K562 (cell line): ENCODE results near the gene E2F3. TPM values are rescaled to one million over a fixed set of nuclear protein-coding genes. Genes with fewer than 3 reads are reported as not detected.

ENCODE experiments used
- ARHGAP35 ChIP-seq: fragments of 450-650 bp; IDR thresholded peaks from 2 replicates; pipeline ENCODE4 v1.6.1; 2018; ENCODE audit not compliant: partially characterized antibody
- BACH1 ChIP-seq: fragments of 200-800 bp; sonication (Bioruptor generic); IDR thresholded peaks from 2 replicates; pipeline ENCODE4 v1.6.1; 2016; ENCODE audit warnings: missing genetic modification characterization, missing compliant biosample characterization
- CBX3 ChIP-seq, 2 experiments: IDR thresholded peaks; 1 replicate in 1 of 2; 2 replicates in 1 of 2; pipeline ENCODE4 v1.6.1; 2012; ENCODE audit warnings: inconsistent platforms in 2 of 2, low read length in 2 of 2, borderline replicate concordance in 1 of 2, control low read depth in 1 of 2
- ESRRB ChIP-seq: fragments of 250-450 bp; sonication (Bioruptor Pico); IDR thresholded peaks from 2 replicates; pipeline ENCODE4 v1.5.0; 2020; ENCODE audit warnings: mild to moderate bottlenecking, moderate library complexity, borderline replicate concordance
- ETV5 ChIP-seq: sonication (generic); formaldehyde crosslinking; IDR thresholded peaks from 2 replicates; pipeline ENCODE4 v1.4.0; 2020; ENCODE audit warnings: low read depth, mild to moderate bottlenecking, missing genetic modification reagents
- MCM7 ChIP-seq, 2 experiments: fragments of 450-650 bp; IDR thresholded peaks; 2 replicates each; pipeline ENCODE4 v1.6.1; 2016 to 2018
- RBM39 ChIP-seq: fragments of 200-400 bp; formaldehyde crosslinking; optimal IDR thresholded peaks from 2 replicates; pipeline ENCODE3; 2018; ENCODE audit warnings: low read depth, low read length
- SPI1 ChIP-seq: IDR thresholded peaks from 2 replicates; pipeline ENCODE4 v1.6.1; 2011; ENCODE audit warnings: low read depth, low read length, control low read depth, borderline replicate concordance
- TAL1 ChIP-seq: fragments of 450-650 bp; IDR thresholded peaks from 2 replicates; pipeline ENCODE4 v1.6.1; 2016; ENCODE audit warnings: mild to moderate bottlenecking
- polyA plus RNA-seq, 8 experiments: library from polyadenylated mRNA; depleted of rRNA in 4 of 8; stranded (reverse) in 5 of 8; unstranded in 3 of 8; fragments of >200 nt; fragmentation: Nextera tagmentation in 2 of 8; fragmentation: Illumina TruSeq in 1 of 8; extraction: Ambion mirVana in 2 of 8; extraction: Trizol in 1 of 8; gene quantifications; 2 replicates each; pipeline versions ENCODE4 v1.2.1 to v1.2.3, GENCODE V29; 2011 to 2014; ENCODE audit warnings: inconsistent platforms in 1 of 8, missing spikeins in 1 of 8
- total RNA-seq, 7 experiments: library from RNA; depleted of rRNA in 6 of 7; stranded (reverse); fragments of >200 nt in 6 of 7; fragmentation: Illumina TruSeq in 2 of 7; extraction: Trizol in 2 of 7; gene quantifications; 2 replicates each; pipeline versions ENCODE4 v1.2.1 to v1.2.3, GENCODE V29; 2011 to 2021; ENCODE audit warnings: low replicate concordance in 1 of 7
- TF ChIP-seq, protein P1 (sequence below): IDR thresholded peaks from 2 replicates; pipeline ENCODE4 v1.6.1; 2011; ENCODE audit not compliant: insufficient read length; ENCODE audit errors: extremely low read depth
- TF ChIP-seq, protein P2 (sequence below), 2 experiments: fragments of 450-650 bp; formaldehyde crosslinking in 1 of 2; IDR thresholded peaks; 2 replicates each; pipeline versions ENCODE4 v1.4.0 to v1.6.1; 2014 to 2020; ENCODE audit warnings: mild to moderate bottlenecking in 2 of 2, borderline replicate concordance in 1 of 2, low read depth in 1 of 2
- TF ChIP-seq, protein P3 (sequence below), 2 experiments: fragments of 450-650 bp in 1 of 2; sonication (generic) in 1 of 2; formaldehyde crosslinking in 1 of 2; IDR thresholded peaks in 1 of 2; conservative IDR thresholded peaks in 1 of 2; 2 replicates each; pipeline versions ENCODE4 v1.6.1 to v1.8.1; 2016 to 2023; ENCODE audit warnings: mild to moderate bottlenecking in 2 of 2, moderate library complexity in 2 of 2, inconsistent platforms in 1 of 2, missing genetic modification reagents in 1 of 2
- TF ChIP-seq, protein P4 (sequence below): fragments of 450-650 bp; IDR thresholded peaks from 2 replicates; pipeline ENCODE4 v1.7.0; 2016; ENCODE audit warnings: borderline replicate concordance

E2F3 gene
- total and polyA plus RNA-seq, 9 of the 15 experiments (the other 6 are each of a cell fraction or from before 2014, with no cell fraction given), result 11.1 to 44.7 (median 27.2) TPM

DNA sequence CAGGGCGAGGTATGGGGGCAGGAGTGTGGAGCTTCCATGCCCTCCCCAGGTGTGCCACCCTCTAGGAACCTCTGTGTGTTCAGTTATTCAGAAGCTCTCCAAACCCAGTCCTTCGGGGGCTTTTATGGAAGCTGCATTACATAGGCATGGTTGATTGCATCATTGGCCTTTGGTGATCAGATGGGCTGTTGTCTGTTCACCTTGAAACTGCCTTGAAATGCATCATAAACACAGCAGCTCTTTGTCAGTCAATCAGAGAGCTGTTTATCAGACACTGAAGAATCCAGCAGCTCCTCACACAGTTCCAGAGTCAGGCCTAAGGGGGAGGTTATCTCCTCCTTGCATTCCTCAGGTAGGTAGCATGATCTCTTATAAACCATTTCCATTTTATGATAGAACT lies 62.4 kb downstream of the E2F3 start (continued):
- no peak for TF ChIP-seq RBM39
- TF ChIP-seq, protein P1, sequence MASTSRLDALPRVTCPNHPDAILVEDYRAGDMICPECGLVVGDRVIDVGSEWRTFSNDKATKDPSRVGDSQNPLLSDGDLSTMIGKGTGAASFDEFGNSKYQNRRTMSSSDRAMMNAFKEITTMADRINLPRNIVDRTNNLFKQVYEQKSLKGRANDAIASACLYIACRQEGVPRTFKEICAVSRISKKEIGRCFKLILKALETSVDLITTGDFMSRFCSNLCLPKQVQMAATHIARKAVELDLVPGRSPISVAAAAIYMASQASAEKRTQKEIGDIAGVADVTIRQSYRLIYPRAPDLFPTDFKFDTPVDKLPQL, result no peak
- no peak for TF ChIP-seq MCM7 (IDR thresholded peaks at IDR 0.05)
- TF ChIP-seq, protein P2, sequence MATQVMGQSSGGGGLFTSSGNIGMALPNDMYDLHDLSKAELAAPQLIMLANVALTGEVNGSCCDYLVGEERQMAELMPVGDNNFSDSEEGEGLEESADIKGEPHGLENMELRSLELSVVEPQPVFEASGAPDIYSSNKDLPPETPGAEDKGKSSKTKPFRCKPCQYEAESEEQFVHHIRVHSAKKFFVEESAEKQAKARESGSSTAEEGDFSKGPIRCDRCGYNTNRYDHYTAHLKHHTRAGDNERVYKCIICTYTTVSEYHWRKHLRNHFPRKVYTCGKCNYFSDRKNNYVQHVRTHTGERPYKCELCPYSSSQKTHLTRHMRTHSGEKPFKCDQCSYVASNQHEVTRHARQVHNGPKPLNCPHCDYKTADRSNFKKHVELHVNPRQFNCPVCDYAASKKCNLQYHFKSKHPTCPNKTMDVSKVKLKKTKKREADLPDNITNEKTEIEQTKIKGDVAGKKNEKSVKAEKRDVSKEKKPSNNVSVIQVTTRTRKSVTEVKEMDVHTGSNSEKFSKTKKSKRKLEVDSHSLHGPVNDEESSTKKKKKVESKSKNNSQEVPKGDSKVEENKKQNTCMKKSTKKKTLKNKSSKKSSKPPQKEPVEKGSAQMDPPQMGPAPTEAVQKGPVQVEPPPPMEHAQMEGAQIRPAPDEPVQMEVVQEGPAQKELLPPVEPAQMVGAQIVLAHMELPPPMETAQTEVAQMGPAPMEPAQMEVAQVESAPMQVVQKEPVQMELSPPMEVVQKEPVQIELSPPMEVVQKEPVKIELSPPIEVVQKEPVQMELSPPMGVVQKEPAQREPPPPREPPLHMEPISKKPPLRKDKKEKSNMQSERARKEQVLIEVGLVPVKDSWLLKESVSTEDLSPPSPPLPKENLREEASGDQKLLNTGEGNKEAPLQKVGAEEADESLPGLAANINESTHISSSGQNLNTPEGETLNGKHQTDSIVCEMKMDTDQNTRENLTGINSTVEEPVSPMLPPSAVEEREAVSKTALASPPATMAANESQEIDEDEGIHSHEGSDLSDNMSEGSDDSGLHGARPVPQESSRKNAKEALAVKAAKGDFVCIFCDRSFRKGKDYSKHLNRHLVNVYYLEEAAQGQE (IDR thresholded peaks at IDR 0.05; ENCODE audit: borderline replicate concordance), result no peak
- TF ChIP-seq, protein P2 (CRISPR knock-in tag; IDR thresholded peaks at IDR 0.05; ENCODE audit: low read depth), result no peak
- no peak for TF ChIP-seq ARHGAP35
- no peak; the same call in 1 of the 2 replicates for TF ChIP-seq TAL1
- TF ChIP-seq, protein P3, sequence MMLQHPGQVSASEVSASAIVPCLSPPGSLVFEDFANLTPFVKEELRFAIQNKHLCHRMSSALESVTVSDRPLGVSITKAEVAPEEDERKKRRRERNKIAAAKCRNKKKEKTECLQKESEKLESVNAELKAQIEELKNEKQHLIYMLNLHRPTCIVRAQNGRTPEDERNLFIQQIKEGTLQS (IDR thresholded peaks at IDR 0.05), result peak; percentile 84
- TF ChIP-seq, protein P3 (CRISPR knock-in tag; conservative IDR thresholded peaks at IDR 0.05), result no peak
- TF ChIP-seq BACH1 (tag), result no peak
- TF ChIP-seq, protein P4, sequence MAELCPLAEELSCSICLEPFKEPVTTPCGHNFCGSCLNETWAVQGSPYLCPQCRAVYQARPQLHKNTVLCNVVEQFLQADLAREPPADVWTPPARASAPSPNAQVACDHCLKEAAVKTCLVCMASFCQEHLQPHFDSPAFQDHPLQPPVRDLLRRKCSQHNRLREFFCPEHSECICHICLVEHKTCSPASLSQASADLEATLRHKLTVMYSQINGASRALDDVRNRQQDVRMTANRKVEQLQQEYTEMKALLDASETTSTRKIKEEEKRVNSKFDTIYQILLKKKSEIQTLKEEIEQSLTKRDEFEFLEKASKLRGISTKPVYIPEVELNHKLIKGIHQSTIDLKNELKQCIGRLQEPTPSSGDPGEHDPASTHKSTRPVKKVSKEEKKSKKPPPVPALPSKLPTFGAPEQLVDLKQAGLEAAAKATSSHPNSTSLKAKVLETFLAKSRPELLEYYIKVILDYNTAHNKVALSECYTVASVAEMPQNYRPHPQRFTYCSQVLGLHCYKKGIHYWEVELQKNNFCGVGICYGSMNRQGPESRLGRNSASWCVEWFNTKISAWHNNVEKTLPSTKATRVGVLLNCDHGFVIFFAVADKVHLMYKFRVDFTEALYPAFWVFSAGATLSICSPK, result no peak
- TF ChIP-seq ESRRB (CRISPR knock-in tag), result no peak
- TF ChIP-seq ETV5 (CRISPR knock-in tag), result no peak
- no peak for TF ChIP-seq CBX3 (IDR thresholded peaks at IDR 0.05; ENCODE audit: borderline replicate concordance in 1 of 2, low read length in 2 of 2)
- TF ChIP-seq SPI1, result no peak
